GM20000 (cell line): ENCODE data around the gene GRIK4.

Experiments
- DNase-seq: peaks from one replicate; pipeline ENCODE4 v3.0.0; 2012; ENCODE audit warnings: low spot score
- CTCF ChIP-seq: IDR thresholded peaks from 2 replicates; pipeline ENCODE4 v1.5.1; 2012; ENCODE audit warnings: mild to moderate bottlenecking, control low read depth; ENCODE audit errors: extremely low read depth, missing control alignments

GRIK4 gene

DNA sequence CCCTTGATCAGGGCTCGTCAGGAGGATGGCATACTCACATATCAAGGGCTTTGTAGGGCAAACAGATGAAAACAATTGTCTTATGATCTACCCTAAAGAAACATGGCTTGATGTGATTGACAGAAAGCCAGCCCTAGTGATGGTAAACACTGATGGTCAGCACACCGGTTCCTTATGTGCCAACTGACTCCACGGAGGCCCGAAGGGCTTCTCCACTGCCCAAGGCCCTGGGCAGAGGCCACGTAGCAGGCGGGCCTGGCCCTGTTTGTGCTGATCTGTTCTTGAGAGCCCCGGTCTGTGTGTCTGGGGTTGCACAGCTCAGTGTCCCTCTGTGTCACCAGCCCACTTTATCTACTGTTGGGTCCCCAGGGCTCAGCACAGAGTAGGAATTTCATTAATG, 115.2 kb downstream of the GRIK4 start:
- no peak for TF ChIP-seq CTCF
- no peak for DNase-seq

GRCh38 chr11:120627327-120628163, 116.0 kb downstream of the GRIK4 start:
- DNase-seq: no peak
- no peak for TF ChIP-seq CTCF

GRCh38 chr11:120629407-120630080, 118.0 kb downstream of the GRIK4 start:
- TF ChIP-seq CTCF: no peak
- DNase-seq: no peak

- no peak for DNase-seq
- TF ChIP-seq CTCF: no peak
Measured at GRCh38 chr11:120630122-120630521, 118.6 kb downstream of the GRIK4 start.

DNA sequence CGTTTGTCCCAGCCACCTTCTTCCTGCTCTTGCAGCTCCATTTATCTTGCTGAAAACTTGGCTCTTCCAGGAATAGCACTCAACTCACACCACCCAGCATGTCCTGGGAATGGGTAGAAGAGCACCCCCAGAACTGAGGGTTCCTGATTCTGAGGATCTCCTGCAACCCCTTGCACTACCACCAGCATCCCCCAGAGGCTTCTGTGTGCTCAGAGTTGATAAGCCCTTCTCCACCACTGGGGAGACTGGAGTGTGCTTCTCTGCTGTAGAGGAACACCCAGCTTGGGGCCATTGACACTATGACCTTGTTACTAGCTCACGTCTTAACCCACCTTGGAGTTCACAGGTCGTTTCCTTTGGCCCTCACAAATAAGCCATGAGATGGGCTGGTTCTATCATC, 121.0 kb downstream of the GRIK4 start:
- TF ChIP-seq CTCF: no peak
- peak; percentile 59 for DNase-seq

GRCh38 chr11:120633616-120634393, 122.3 kb downstream of the GRIK4 start:
- TF ChIP-seq CTCF: no peak
- no peak for DNase-seq

- no peak for TF ChIP-seq CTCF
- DNase-seq: no peak
Measured at GRCh38 chr11:120634706-120635105, 123.2 kb downstream of the GRIK4 start.
